SU-DHL-6 (cell line): ENCODE data around the gene BRIP1.

ENCODE experiments used
- CTCF ChIP-seq: fragments of 200-600 bp; sonication (generic); IDR thresholded peaks from one replicate; pipeline ENCODE4 v1.5.1; 2017; ENCODE audit warnings: antibody characterized with exemption, mild to moderate bottlenecking, low read length, moderate library complexity; ENCODE audit not compliant: insufficient read depth, poor library complexity, severe bottlenecking
- EZH2phosphoT487 ChIP-seq: fragments of 200-600 bp; sonication (generic), shearing (Covaris generic); conservative IDR thresholded peaks from 2 replicates; pipeline ENCODE4 v1.6.1; 2018; ENCODE audit warnings: mild to moderate bottlenecking, antibody characterized with exemption, low read length, moderate library complexity, mixed read lengths

GRCh38 chr17:61750656-61751055 is 112.7 kb downstream of the BRIP1 start:
- TF ChIP-seq CTCF (no peak), EZH2phosphoT487 (no peak)
